Endothelial cell of umbilical vein (primary cell): ENCODE results near the gene TMEM161A. TPM values are rescaled to one million over a fixed set of nuclear protein-coding genes. Genes with fewer than 3 reads are reported as not detected.

Experiments used
- BruUV-seq: library from RNA; stranded (reverse); fragments of 400-500 nt; replicated peaks from 2 replicates; lab custom pipeline; 2021; lab: Mats Ljungman, UMichigan
- CTCF ChIA-PET: fragments of 300-600, 350-600 bp; sonication (Branson Sonifier 250); formaldehyde crosslinking; loops from one replicate; lab custom pipeline; 2021; ENCODE audit warnings: antibody characterized with exemption, inconsistent platforms; lab: Charles Lee
- POLR2A ChIA-PET: fragments of 300-600, 350-600 bp; sonication (Branson Sonifier 250); formaldehyde crosslinking; loops from one replicate; lab custom pipeline; 2021; ENCODE audit warnings: antibody characterized with exemption, inconsistent platforms; lab: Charles Lee
- DNase-seq: peaks from one replicate; pipeline ENCODE4 v3.0.0-alpha.2; 2011; ENCODE audit warnings: low read depth, low spot score
- FAIRE-seq: peaks from 2 replicates; lab custom pipeline; 2011; peaks lifted over from hg19 to GRCh38; lab: Jason Lieb, UNC
- H2AFZ ChIP-seq: 2 replicates; pipeline ENCODE4 v1.6.0; 2012; ENCODE audit warnings: low read depth, low read length, control low read depth, inconsistent platforms
- H3K27ac ChIP-seq: 2 replicates; pipeline ENCODE4 v1.5.1; 2011; ENCODE audit warnings: low read depth, mild to moderate bottlenecking, control low read depth, low read length, moderate library complexity; ENCODE audit not compliant: insufficient read depth
- H3K27me3 ChIP-seq, 2 experiments: 2 replicates each; pipeline versions ENCODE4 v1.6.0 to v1.6.1; 2011; ENCODE audit warnings: low read length in 2 of 2, mixed read lengths in 1 of 2; ENCODE audit not compliant: control insufficient read depth in 2 of 2, insufficient read depth in 2 of 2
- H3K36me3 ChIP-seq, 2 experiments: 2 replicates in 1 of 2; 3 replicates in 1 of 2; pipeline ENCODE4 v1.5.1; 2011; ENCODE audit warnings: low read length in 2 of 2, mild to moderate bottlenecking in 1 of 2, moderate library complexity in 1 of 2; ENCODE audit not compliant: control insufficient read depth in 2 of 2, insufficient read depth in 2 of 2; ENCODE audit errors: extremely low read depth in 1 of 2
- H3K4me1 ChIP-seq: 3 replicates; pipeline ENCODE4 v1.5.1; 2011; ENCODE audit warnings: mild to moderate bottlenecking, low read length; ENCODE audit not compliant: control insufficient read depth, insufficient read depth; ENCODE audit errors: extremely low read depth
- H3K4me2 ChIP-seq: 2 replicates; pipeline ENCODE4 v1.6.1; 2011; ENCODE audit warnings: low read length, control low read depth, mixed read lengths; ENCODE audit not compliant: insufficient read depth
- H3K4me3 ChIP-seq, 3 experiments: fragments of 200-600 bp in 1 of 3; sonication (generic), shearing (Covaris generic) in 1 of 3; replicated peaks in 1 of 3; 2 replicates each; pipeline ENCODE4 v1.5.1; 2011 to 2016; ENCODE audit warnings: control low read depth in 3 of 3, low read length in 3 of 3, mild to moderate bottlenecking in 2 of 3, inconsistent platforms in 1 of 3, low read depth in 1 of 3, moderate library complexity in 1 of 3; ENCODE audit not compliant: insufficient read depth in 1 of 3
- H3K79me2 ChIP-seq: 2 replicates; pipeline ENCODE4 v1.6.0; 2012; ENCODE audit warnings: low read length, inconsistent platforms; ENCODE audit not compliant: control insufficient read depth, insufficient read depth
- H3K9ac ChIP-seq: replicated peaks from 2 replicates; pipeline ENCODE3; 2011; ENCODE audit warnings: low read length, control low read depth; ENCODE audit not compliant: insufficient read depth; ENCODE audit errors: extremely low read depth
- H3K9me1 ChIP-seq: replicated peaks from 3 replicates; pipeline ENCODE4 v1.6.0; 2011; ENCODE audit warnings: mild to moderate bottlenecking, low read length; ENCODE audit not compliant: control insufficient read depth, insufficient read depth; ENCODE audit errors: extremely low read depth
- H3K9me3 ChIP-seq: replicated peaks from 2 replicates; pipeline ENCODE4 v1.5.1; 2012; ENCODE audit warnings: low read length, inconsistent platforms; ENCODE audit not compliant: control insufficient read depth, insufficient read depth
- H4K20me1 ChIP-seq: replicated peaks from 2 replicates; pipeline ENCODE3; 2011; ENCODE audit warnings: mild to moderate bottlenecking, low read length; ENCODE audit not compliant: control insufficient read depth, insufficient read depth; ENCODE audit errors: extremely low read depth
- CTCF ChIP-seq, 2 donors: IDR thresholded peaks; 1 replicate in 1 of 2; 2 replicates in 1 of 2; pipeline ENCODE4 v1.5.1; 2011; ENCODE audit warnings: low read length in 2 of 2, mild to moderate bottlenecking in 2 of 2, moderate library complexity in 2 of 2, control low read depth in 1 of 2, inconsistent platforms in 1 of 2, low read depth in 1 of 2; ENCODE audit not compliant: insufficient read depth in 1 of 2; ENCODE audit errors: extremely low read depth in 1 of 2
- EZH2 ChIP-seq: IDR thresholded peaks from 2 replicates; pipeline ENCODE4 v1.6.1; 2012; ENCODE audit warnings: borderline replicate concordance, low read depth, mild to moderate bottlenecking, moderate library complexity, low read length, inconsistent platforms; ENCODE audit not compliant: severe bottlenecking
- FOS ChIP-seq: IDR thresholded peaks from 2 replicates; pipeline ENCODE4 v1.6.1; 2011; ENCODE audit warnings: mild to moderate bottlenecking, low read length, moderate library complexity, borderline replicate concordance; ENCODE audit not compliant: insufficient read depth
- GATA2 ChIP-seq: IDR thresholded peaks from 2 replicates; pipeline ENCODE4 v1.7.0; 2011; ENCODE audit warnings: low read depth, mild to moderate bottlenecking, moderate library complexity, mixed read lengths, low read length; ENCODE audit not compliant: insufficient read length, insufficient read depth
- JUN ChIP-seq: IDR thresholded peaks from 2 replicates; pipeline ENCODE4 v1.6.1; 2011; ENCODE audit warnings: borderline replicate concordance, low read depth; ENCODE audit not compliant: insufficient read length, insufficient read depth
- MAX ChIP-seq: IDR thresholded peaks from 2 replicates; pipeline ENCODE4 v1.6.1; 2011; ENCODE audit not compliant: insufficient read depth, insufficient read length
- MYC ChIP-seq: IDR thresholded peaks from one replicate; pipeline ENCODE4 v1.6.1; 2011; ENCODE audit warnings: mild to moderate bottlenecking, low read depth, low read length
- POLR2A ChIP-seq: IDR thresholded peaks from 2 replicates; pipeline ENCODE4 v1.6.1; 2012; ENCODE audit warnings: low read depth, mild to moderate bottlenecking, control low read depth, low read length
- POLR2AphosphoS5 ChIP-seq: IDR thresholded peaks from 2 replicates; pipeline ENCODE4 v1.6.1; 2012; ENCODE audit warnings: low read depth, mild to moderate bottlenecking, control low read depth, low read length, moderate library complexity; ENCODE audit not compliant: insufficient read depth
- dilution Hi-C: fragments of 300-500 bp; cut with MboI; formaldehyde crosslinking; loops from one replicate; pipeline ENCODE4 v1.15.0; 2019; ENCODE audit warnings: low sequenced_read_pairs; ENCODE audit not compliant: extremely low pct_ligation_motif_present
- intact Hi-C: fragments of 100-400 bp; cut with micrococcal nuclease; formaldehyde crosslinking; loops from one replicate; pipeline ENCODE4 v1.10.0; 2022
- polyA plus RNA-seq, 4 experiments: library from polyadenylated mRNA; depleted of rRNA in 3 of 4; stranded (reverse) in 3 of 4; unstranded in 1 of 4; fragments of >200 nt; gene quantifications; 2 replicates each; pipeline versions ENCODE4 v1.2.1 to v1.2.3, GENCODE V29; 2011 to 2012; ENCODE audit warnings: missing spikeins in 1 of 4
- total RNA-seq: library from RNA; stranded (reverse); gene quantifications from 2 replicates; pipeline ENCODE4 v1.2.3, GENCODE V29; 2021

The TMEM161A gene
- total and polyA plus RNA-seq, 2 donors (not counting 3 experiments of a cell fraction or from before 2014, with no cell fraction given): 24.1 to 54.9 TPM

GRCh38 chr19:19081642-19082151 is 56.6 kb downstream of the TMEM161A start:
- ChIA-PET POLR2A (no interaction called here), CTCF (no interaction called here)
- H3K4me2 ChIP-seq: no peak overlapping the region
- no peaks in the 10 kb centered on the region for H3K4me1 ChIP-seq
- no peak overlapping the region for H3K9ac ChIP-seq
- dilution Hi-C loops: no loop called here
- H4K20me1 ChIP-seq: no peaks in the 10 kb centered on the region
- no peak for FAIRE-seq
- TF ChIP-seq POLR2A: no peak
- no peak for TF ChIP-seq CTCF (IDR thresholded peaks at IDR 0.05; ENCODE audit: extremely low read depth in 1 of 2, insufficient read depth in 1 of 2, low read depth in 1 of 2, low read length in 2 of 2)
- TF ChIP-seq MAX: no peak
- intact Hi-C loops: no loop called here
- no peaks in the 10 kb centered on the region for H3K27me3 ChIP-seq
- no peaks in the 10 kb centered on the region for H3K9me1 ChIP-seq
- no TSS peak for BruUV-seq
- H3K4me3 ChIP-seq: no peak overlapping the region
- no peaks in the 10 kb centered on the region for H3K9me3 ChIP-seq
- H3K36me3 ChIP-seq: no peaks in the 10 kb centered on the region
- no peaks in the 10 kb centered on the region for H3K79me2 ChIP-seq
- DNase-seq: no peak
- H3K27ac ChIP-seq: no peak overlapping the region
- H2AFZ ChIP-seq: no peak overlapping the region

GRCh38 chr19:19079571-19079970 is 58.7 kb downstream of the TMEM161A start:
- Histone ChIP-seq H3K9me3 (no peaks in the 10 kb centered on the region), H3K4me3 (no peak overlapping the region), H2AFZ (no peak overlapping the region), H3K4me2 (no peak overlapping the region), H4K20me1 (no peaks in the 10 kb centered on the region), H3K27me3 (no peaks in the 10 kb centered on the region), H3K27ac (no peak overlapping the region), H3K4me1 (no peaks in the 10 kb centered on the region), H3K79me2 (no peaks in the 10 kb centered on the region), H3K9ac (no peak overlapping the region), H3K36me3 (no peaks in the 10 kb centered on the region), H3K9me1 (no peaks in the 10 kb centered on the region)
- dilution Hi-C loops: no loop called here
- TF ChIP-seq GATA2 (no peak), FOS (no peak), MAX (no peak), MYC (no peak), CTCF (IDR thresholded peaks at IDR 0.05; ENCODE audit: extremely low read depth in 1 of 2, insufficient read depth in 1 of 2, low read depth in 1 of 2, low read length in 2 of 2) (no peak), POLR2AphosphoS5 (no peak), JUN (no peak), EZH2 (no peak), POLR2A (no peak)
- POLR2A ChIA-PET: no interaction called here
- DNase-seq: no peak
- no peak for FAIRE-seq
- CTCF ChIA-PET: no interaction called here
- intact Hi-C loops: no loop called here
- BruUV-seq: no TSS peak
